C4-2B (cell line): ENCODE results near the gene CDKN1A.

Experiments
- CTCF ChIP-seq: fragments of 450-650 bp; conservative IDR thresholded peaks from 2 replicates; pipeline ENCODE4 v1.5.1; 2017; ENCODE audit warnings: mild to moderate bottlenecking
- ZFX ChIP-seq: fragments of 450-650 bp; IDR thresholded peaks from 2 replicates; pipeline ENCODE4 v1.6.1; 2017

GRCh38 chr6:36665180-36665579 lies 13.3 kb upstream of the CDKN1A start:
- TF ChIP-seq CTCF (no peak), ZFX (no peak)
